ENCODE measurements around the gene DLX3. TPM values are rescaled to one million over a fixed set of nuclear protein-coding genes. Genes with fewer than 3 reads are reported as not detected.

Gene DLX3
- total RNA-seq, 4 donors from 2014 or later, result 0.28 TPM; not detected in 3

GRCh38 chr17:49977463-49978389 is 17.3 kb downstream of the DLX3 start:
- no peaks in the 10 kb centered on the region for H3K36me3 ChIP-seq
- H3K27me3 ChIP-seq, result peaks cover 5 to 23% of the 10 kb centered on the region in 2 donors
- no peak for TF ChIP-seq POLR2A (IDR thresholded peaks at IDR 0.05)
- TF ChIP-seq CTCF (IDR thresholded peaks at IDR 0.05), result no peak
- H3K9me3 ChIP-seq, result no peaks in the 10 kb centered on the region
- no peak overlapping the region for H3K4me3 ChIP-seq
- DNase-seq, result no peak
- H3K4me1 ChIP-seq, result no peaks in the 10 kb centered on the region
- intact Hi-C loops (cut with DNase I; ENCODE audit: low total_unique reads), result no loop called here
- no peak overlapping the region for H3K27ac ChIP-seq

- no peak for DNase-seq
- Histone ChIP-seq H3K9me3 (no peaks in the 10 kb centered on the region), H3K36me3 (no peaks in the 10 kb centered on the region), H3K4me3 (no peak overlapping the region), H3K4me1 (peaks cover 0 to 9% of the 10 kb centered on the region in 2 donors), H3K27ac (no peak overlapping the region), H3K27me3 (peaks cover 14 to 32% of the 10 kb centered on the region in 2 donors)
- intact Hi-C loops (cut with DNase I; ENCODE audit: low total_unique reads), result no loop called here
- TF ChIP-seq CTCF (IDR thresholded peaks at IDR 0.05) (no peak), POLR2A (IDR thresholded peaks at IDR 0.05) (no peak)
These were observed 18.2 kb downstream of the DLX3 start for GRCh38 chr17:49976828-49977202.

DNA sequence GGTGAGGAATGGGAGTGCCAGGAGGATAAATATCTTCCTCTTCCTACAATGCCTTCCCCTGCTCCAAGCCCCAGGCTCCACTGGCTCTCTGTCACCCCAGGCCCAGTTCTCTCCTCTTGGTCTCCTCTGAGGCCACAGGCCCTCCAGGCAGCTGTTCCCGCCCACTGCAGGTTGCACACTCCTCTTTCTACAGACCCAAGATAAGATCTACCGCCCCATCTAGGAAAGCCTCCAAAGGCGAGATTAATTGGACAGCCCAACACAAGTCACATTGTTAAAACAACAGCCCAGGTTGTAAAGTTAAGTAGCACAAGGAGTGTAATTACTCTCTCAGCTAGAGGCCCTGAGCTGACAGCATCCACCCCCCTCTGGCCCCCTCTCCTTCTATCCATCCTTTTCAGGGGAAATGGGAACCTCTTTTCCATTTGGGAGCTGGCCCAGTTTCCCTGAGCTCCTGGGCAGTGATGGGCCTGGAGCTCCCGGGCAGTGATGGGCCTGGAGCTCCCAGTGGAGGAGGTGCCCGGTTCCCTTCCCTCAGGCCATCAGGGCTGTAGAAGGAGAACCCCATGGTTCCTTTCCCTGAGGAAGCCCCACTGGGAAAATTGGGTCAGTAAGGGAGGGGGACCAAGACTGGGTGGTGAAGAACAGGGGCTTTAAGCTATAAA is 18.7 kb downstream of the DLX3 start:
- no peak for DNase-seq
- peaks cover 0 to 12% of the 10 kb centered on the region in 2 donors for H3K4me1 ChIP-seq
- no peaks in the 10 kb centered on the region for H3K9me3 ChIP-seq
- intact Hi-C loops (cut with DNase I; ENCODE audit: low total_unique reads), result no loop called here
- peaks cover 19 to 32% of the 10 kb centered on the region in 2 donors for H3K27me3 ChIP-seq
- TF ChIP-seq CTCF (IDR thresholded peaks at IDR 0.05) (no peak), POLR2A (IDR thresholded peaks at IDR 0.05) (no peak)
- H3K27ac ChIP-seq, result no peak overlapping the region
- no peak overlapping the region for H3K4me3 ChIP-seq
- no peaks in the 10 kb centered on the region for H3K36me3 ChIP-seq

GRCh38 chr17:49975531-49975930 is 19.5 kb downstream of the DLX3 start:
- H3K9me3 ChIP-seq, result no peaks in the 10 kb centered on the region
- H3K4me3 ChIP-seq, result no peak overlapping the region
- peaks cover 0 to 12% of the 10 kb centered on the region in 2 donors for H3K4me1 ChIP-seq
- TF ChIP-seq POLR2A (IDR thresholded peaks at IDR 0.05) (no peak), CTCF (IDR thresholded peaks at IDR 0.05) (no peak)
- peaks cover 22 to 35% of the 10 kb centered on the region in 2 donors for H3K27me3 ChIP-seq
- no peak for DNase-seq
- H3K36me3 ChIP-seq, result no peaks in the 10 kb centered on the region
- intact Hi-C loops (cut with DNase I; ENCODE audit: low total_unique reads), result no loop called here
- no peak overlapping the region for H3K27ac ChIP-seq

GRCh38 chr17:49973271-49973615 is 21.8 kb downstream of the DLX3 start:
- Histone ChIP-seq H3K27me3 (peaks cover 33 to 54% of the 10 kb centered on the region in 2 donors), H3K36me3 (no peaks in the 10 kb centered on the region), H3K27ac (no peak overlapping the region), H3K4me1 (peaks cover 0 to 24% of the 10 kb centered on the region in 2 donors), H3K9me3 (no peaks in the 10 kb centered on the region), H3K4me3 (no peak overlapping the region)
- no peak for DNase-seq
- TF ChIP-seq CTCF (IDR thresholded peaks at IDR 0.05), result no peak
- no peak for TF ChIP-seq POLR2A (IDR thresholded peaks at IDR 0.05)
- intact Hi-C loops (cut with DNase I; ENCODE audit: low total_unique reads), result no loop called here

Data from uterus (tissue), 4 donors.